Trophoblast cell (in vitro differentiated cells and primary cell): ENCODE data around the gene LDAF1.
A peak's percentile ranks its signal among the peaks of the same experiment; 100 is the strongest.

Source experiments
- DNase-seq, 2 donors: peaks; one replicate each; pipeline ENCODE4 v3.0.0-alpha.2; 2016
- H2AFZ ChIP-seq: 2 replicates; pipeline ENCODE4 v1.6.1; 2013; ENCODE audit warnings: low read length, moderate library complexity, mild to moderate bottlenecking; ENCODE audit not compliant: insufficient read depth, poor library complexity
- H2AK5ac ChIP-seq: 2 replicates; pipeline ENCODE4 v1.6.1; 2013; ENCODE audit warnings: mild to moderate bottlenecking, low read length
- H2BK120ac ChIP-seq: 2 replicates; pipeline ENCODE4 v1.6.1; 2013; ENCODE audit warnings: low read length, mild to moderate bottlenecking, moderate library complexity; ENCODE audit not compliant: insufficient read depth, poor library complexity
- H2BK12ac ChIP-seq: 2 replicates; pipeline ENCODE4 v1.6.1; 2013; ENCODE audit warnings: mild to moderate bottlenecking, low read length, moderate library complexity
- H2BK5ac ChIP-seq: 2 replicates; pipeline ENCODE4 v1.6.1; 2013; ENCODE audit warnings: low read length, low read depth, moderate library complexity, mild to moderate bottlenecking; ENCODE audit not compliant: poor library complexity
- H3K14ac ChIP-seq: 2 replicates; pipeline ENCODE4 v1.6.1; 2013; ENCODE audit warnings: mild to moderate bottlenecking, low read length
- H3K18ac ChIP-seq: 2 replicates; pipeline ENCODE4 v1.6.1; 2013; ENCODE audit warnings: mild to moderate bottlenecking, low read length
- H3K23ac ChIP-seq: 2 replicates; pipeline ENCODE4 v1.6.1; 2013; ENCODE audit warnings: low read length
- H3K27ac ChIP-seq: 2 replicates; pipeline ENCODE4 v1.5.1; 2013; ENCODE audit warnings: low read depth, mild to moderate bottlenecking, inconsistent platforms, low read length, moderate library complexity
- H3K27me3 ChIP-seq: 2 replicates; pipeline ENCODE4 v1.6.1; 2013; ENCODE audit warnings: inconsistent platforms, mild to moderate bottlenecking, low read length, moderate library complexity; ENCODE audit not compliant: insufficient read depth
- H3K36me3 ChIP-seq, 2 experiments: 1 replicate in 1 of 2; 2 replicates in 1 of 2; pipeline ENCODE4 v1.6.1; 2013; ENCODE audit warnings: low read length in 2 of 2, mild to moderate bottlenecking in 2 of 2, moderate library complexity in 1 of 2; ENCODE audit not compliant: insufficient read depth in 2 of 2, control insufficient read depth in 1 of 2
- H3K4ac ChIP-seq: 2 replicates; pipeline ENCODE4 v1.6.1; 2013; ENCODE audit warnings: low read depth, mild to moderate bottlenecking, low read length, moderate library complexity
- H3K4me1 ChIP-seq, 2 experiments: 1 replicate in 1 of 2; 2 replicates in 1 of 2; pipeline ENCODE4 v1.6.1; 2013; ENCODE audit warnings: low read length in 2 of 2, mild to moderate bottlenecking in 2 of 2, moderate library complexity in 1 of 2; ENCODE audit not compliant: insufficient read depth in 2 of 2, control insufficient read depth in 1 of 2
- H3K4me2 ChIP-seq: 2 replicates; pipeline ENCODE4 v1.6.1; 2013; ENCODE audit warnings: inconsistent platforms, mild to moderate bottlenecking, low read length, moderate library complexity
- H3K4me3 ChIP-seq: 2 replicates; pipeline ENCODE4 v1.5.1; 2013; ENCODE audit warnings: mild to moderate bottlenecking, low read depth, low read length, inconsistent platforms
- H3K79me1 ChIP-seq: one replicate; pipeline ENCODE4 v1.6.1; 2013; ENCODE audit warnings: low read length
- H3K79me2 ChIP-seq: 2 replicates; pipeline ENCODE4 v1.6.1; 2013; ENCODE audit warnings: low read length, mild to moderate bottlenecking; ENCODE audit not compliant: control insufficient read depth, insufficient read depth, poor library complexity
- H3K9ac ChIP-seq: 2 replicates; pipeline ENCODE4 v1.6.1; 2013; ENCODE audit warnings: mild to moderate bottlenecking, low read length
- H3K9me3 ChIP-seq: 2 replicates; pipeline ENCODE4 v1.6.1; 2013; ENCODE audit warnings: low read depth, mild to moderate bottlenecking, control low read depth, inconsistent platforms, low read length; ENCODE audit not compliant: insufficient read depth
- H4K12ac ChIP-seq: 2 replicates; pipeline ENCODE4 v1.6.1; 2013; ENCODE audit warnings: low read depth, mild to moderate bottlenecking, low read length, moderate library complexity
- H4K8ac ChIP-seq: 2 replicates; pipeline ENCODE4 v1.6.1; 2013; ENCODE audit warnings: low read depth, mild to moderate bottlenecking, low read length, moderate library complexity
- H4K91ac ChIP-seq: one replicate; pipeline ENCODE4 v1.6.1; 2013; ENCODE audit warnings: low read depth, mild to moderate bottlenecking, low read length, moderate library complexity
- WGBS: extraction: QIAGEN DNeasy Blood & Tissue Kit; methylation state at CpG from one replicate; pipeline ENCODE4 v1.1.7; 2013; ENCODE audit warnings: missing lambda C conversion rate; ENCODE audit not compliant: insufficient read length, insufficient coverage; ENCODE audit errors: extremely low coverage; 5-methylcytosine and 5-hydroxymethylcytosine counted together

Gene LDAF1

GRCh38 chr16:21120976-21121520 is 37.4 kb upstream of the LDAF1 start:
- Histone ChIP-seq H3K27ac (no peak overlapping the region), H2BK12ac (no peak overlapping the region), H3K9me3 (no peaks in the 10 kb centered on the region), H3K4me1 (no peaks in the 10 kb centered on the region), H4K8ac (no peak overlapping the region), H3K4ac (no peak overlapping the region), H4K91ac (no peak overlapping the region), H2BK5ac (no peak overlapping the region), H3K14ac (no peak overlapping the region), H3K4me2 (no peak overlapping the region), H2BK120ac (no peak overlapping the region), H2AK5ac (no peak overlapping the region), H3K9ac (no peak overlapping the region), H3K27me3 (no peaks in the 10 kb centered on the region), H3K23ac (no peak overlapping the region), H3K79me2 (no peaks in the 10 kb centered on the region), H3K4me3 (no peak overlapping the region), H3K36me3 (no peaks in the 10 kb centered on the region), H4K12ac (no peak overlapping the region), H3K18ac (no peak overlapping the region), H3K79me1 (no peaks in the 10 kb centered on the region), H2AFZ (no peak overlapping the region)
- no CpG with 5 or more reads among the region's 2 CpGs for WGBS
- DNase-seq = no peak

- H3K79me1 ChIP-seq = no peaks in the 10 kb centered on the region
- no CpG with 5 or more reads among the region's 7 CpGs for WGBS
- no peak overlapping the region for H3K14ac ChIP-seq
- H2BK5ac ChIP-seq = no peak overlapping the region
- no peak overlapping the region for H2BK120ac ChIP-seq
- H2BK12ac ChIP-seq = no peak overlapping the region
- no peak overlapping the region for H3K27ac ChIP-seq
- H3K9ac ChIP-seq = no peak overlapping the region
- H2AFZ ChIP-seq = no peak overlapping the region
- no peak for DNase-seq
- H4K91ac ChIP-seq = no peak overlapping the region
- H3K79me2 ChIP-seq = no peaks in the 10 kb centered on the region
- H3K9me3 ChIP-seq = peaks cover 1% of the 10 kb centered on the region
- no peaks in the 10 kb centered on the region for H3K4me1 ChIP-seq
- no peak overlapping the region for H3K23ac ChIP-seq
- peaks cover 2% of the 10 kb centered on the region for H3K27me3 ChIP-seq
- no peak overlapping the region for H3K4me2 ChIP-seq
- H3K4me3 ChIP-seq = no peak overlapping the region
- H4K8ac ChIP-seq = no peak overlapping the region
- H2AK5ac ChIP-seq = no peak overlapping the region
- H4K12ac ChIP-seq = no peak overlapping the region
- H3K36me3 ChIP-seq = no peaks in the 10 kb centered on the region
- no peak overlapping the region for H3K4ac ChIP-seq
- no peak overlapping the region for H3K18ac ChIP-seq
These were observed 33.3 kb upstream of the LDAF1 start for GRCh38 chr16:21125191-21125590.

GRCh38 chr16:21126518-21126917 is 32.0 kb upstream of the LDAF1 start:
- H3K4ac ChIP-seq = no peak overlapping the region
- peaks cover 1% of the 10 kb centered on the region for H3K9me3 ChIP-seq
- no peaks in the 10 kb centered on the region for H3K36me3 ChIP-seq
- H3K4me3 ChIP-seq = no peak overlapping the region
- H3K9ac ChIP-seq = no peak overlapping the region
- no peak overlapping the region for H3K14ac ChIP-seq
- H3K18ac ChIP-seq = no peak overlapping the region
- H3K4me1 ChIP-seq = no peaks in the 10 kb centered on the region
- H2BK5ac ChIP-seq = no peak overlapping the region
- no peak overlapping the region for H3K23ac ChIP-seq
- H3K79me2 ChIP-seq = no peaks in the 10 kb centered on the region
- H2BK12ac ChIP-seq = no peak overlapping the region
- no peak overlapping the region for H2AK5ac ChIP-seq
- H4K12ac ChIP-seq = no peak overlapping the region
- no peak overlapping the region for H4K91ac ChIP-seq
- no peak overlapping the region for H4K8ac ChIP-seq
- H3K4me2 ChIP-seq = no peak overlapping the region
- H2BK120ac ChIP-seq = no peak overlapping the region
- no peaks in the 10 kb centered on the region for H3K79me1 ChIP-seq
- no CpG with 5 or more reads among the region's 7 CpGs for WGBS
- no peak for DNase-seq
- H3K27ac ChIP-seq = no peak overlapping the region
- H2AFZ ChIP-seq = no peak overlapping the region
- peaks cover 2% of the 10 kb centered on the region for H3K27me3 ChIP-seq

- Histone ChIP-seq H2BK120ac (no peak overlapping the region), H3K27ac (no peak overlapping the region), H3K79me2 (no peaks in the 10 kb centered on the region), H3K79me1 (no peaks in the 10 kb centered on the region), H3K9ac (no peak overlapping the region), H3K4me2 (no peak overlapping the region), H3K4ac (no peak overlapping the region), H4K12ac (no peak overlapping the region), H3K23ac (peak overlapping the region; percentile 83), H4K91ac (no peak overlapping the region), H3K27me3 (peaks cover 2% of the 10 kb centered on the region), H3K36me3 (no peaks in the 10 kb centered on the region), H2BK5ac (no peak overlapping the region), H2AK5ac (no peak overlapping the region), H3K4me1 (no peaks in the 10 kb centered on the region), H4K8ac (no peak overlapping the region), H2BK12ac (no peak overlapping the region), H3K4me3 (no peak overlapping the region), H3K14ac (no peak overlapping the region), H2AFZ (no peak overlapping the region), H3K9me3 (peaks cover 1% of the 10 kb centered on the region), H3K18ac (no peak overlapping the region)
- no CpG with 5 or more reads among the region's 6 CpGs for WGBS
- DNase-seq = no peak
These were observed 29.5 kb upstream of the LDAF1 start for GRCh38 chr16:21128991-21129390.
